Neuronal stem cell (in vitro differentiated cells): ENCODE measurements around the gene C8G.
A peak's percentile ranks its signal among the peaks of the same experiment; 100 is the strongest.

Source experiments
- DNase-seq: peaks from one replicate; pipeline ENCODE4 v3.0.0-alpha.2; 2013; ENCODE audit warnings: low spot score
- H2AFZ ChIP-seq: one replicate; pipeline ENCODE4 v1.6.1; 2013; ENCODE audit warnings: mild to moderate bottlenecking, low read length, inconsistent platforms
- H2AK5ac ChIP-seq: 2 replicates; pipeline ENCODE4 v1.6.1; 2013; ENCODE audit warnings: low read depth, mild to moderate bottlenecking, inconsistent platforms, low read length, moderate library complexity, mixed read lengths
- H2BK120ac ChIP-seq: 2 replicates; pipeline ENCODE4 v1.6.1; 2013; ENCODE audit warnings: low read depth, mild to moderate bottlenecking, inconsistent platforms, low read length, moderate library complexity, mixed read lengths
- H2BK12ac ChIP-seq: one replicate; pipeline ENCODE4 v1.6.1; 2013; ENCODE audit warnings: low read length, inconsistent platforms
- H2BK15ac ChIP-seq: 2 replicates; pipeline ENCODE4 v1.6.1; 2013; ENCODE audit warnings: mild to moderate bottlenecking, low read length, inconsistent platforms, mixed read lengths
- H2BK5ac ChIP-seq: one replicate; pipeline ENCODE4 v1.6.1; 2013; ENCODE audit warnings: inconsistent platforms, mild to moderate bottlenecking, low read length, moderate library complexity
- H3K14ac ChIP-seq: one replicate; pipeline ENCODE4 v1.6.1; 2013; ENCODE audit warnings: low read length, inconsistent platforms
- H3K18ac ChIP-seq: 2 replicates; pipeline ENCODE4 v1.6.1; 2013; ENCODE audit warnings: low read length, inconsistent platforms
- H3K23ac ChIP-seq: 2 replicates; pipeline ENCODE4 v1.6.1; 2013; ENCODE audit warnings: low read depth, mild to moderate bottlenecking, mixed read lengths, low read length, inconsistent platforms; ENCODE audit not compliant: poor library complexity
- H3K27ac ChIP-seq: replicated peaks from 3 replicates; pipeline ENCODE4 v1.5.1; 2013; ENCODE audit warnings: low read length, inconsistent platforms
- H3K27me3 ChIP-seq, 3 experiments: 2 replicates each; pipeline ENCODE4 v1.6.1; 2013; ENCODE audit warnings: low read length in 3 of 3, mild to moderate bottlenecking in 2 of 3, inconsistent platforms in 1 of 3, low read depth in 1 of 3, mixed read lengths in 1 of 3, moderate library complexity in 1 of 3; ENCODE audit not compliant: control insufficient read depth in 3 of 3, insufficient read depth in 3 of 3
- H3K36me3 ChIP-seq, 2 donors: replicated peaks in 1 of 2; 2 replicates each; pipeline ENCODE4 v1.6.1; 2013; ENCODE audit warnings: low read length in 2 of 2; ENCODE audit not compliant: control insufficient read depth in 2 of 2, insufficient read depth in 2 of 2
- H3K4ac ChIP-seq: 2 replicates; pipeline ENCODE4 v1.6.1; 2013; ENCODE audit warnings: inconsistent platforms, mild to moderate bottlenecking, low read length, moderate library complexity
- H3K4me1 ChIP-seq, 2 donors: 1 replicate in 1 of 2; 2 replicates in 1 of 2; pipeline ENCODE4 v1.6.1; 2013; ENCODE audit warnings: low read length in 2 of 2, low read depth in 1 of 2; ENCODE audit not compliant: control insufficient read depth in 2 of 2, insufficient read depth in 1 of 2
- H3K4me2 ChIP-seq: one replicate; pipeline ENCODE4 v1.6.1; 2013; ENCODE audit warnings: mild to moderate bottlenecking, low read length, inconsistent platforms; ENCODE audit not compliant: insufficient read depth, poor library complexity, severe bottlenecking
- H3K4me3 ChIP-seq, 2 donors: 2 replicates each; pipeline ENCODE4 v1.5.1; 2013; ENCODE audit warnings: low read length in 2 of 2, mild to moderate bottlenecking in 2 of 2, inconsistent platforms in 1 of 2, moderate library complexity in 1 of 2
- H3K79me1 ChIP-seq: one replicate; pipeline ENCODE4 v1.6.1; 2013; ENCODE audit warnings: low read depth, mild to moderate bottlenecking, inconsistent platforms, low read length, moderate library complexity
- H3K9ac ChIP-seq: one replicate; pipeline ENCODE4 v1.6.1; 2013; ENCODE audit warnings: mild to moderate bottlenecking, low read depth, low read length, inconsistent platforms; ENCODE audit not compliant: poor library complexity
- H3K9me3 ChIP-seq, 2 donors: replicated peaks in 1 of 2; 2 replicates each; pipeline versions ENCODE3 to v1.6.1; 2013; ENCODE audit warnings: low read length in 2 of 2, mild to moderate bottlenecking in 2 of 2, inconsistent platforms in 1 of 2, low read depth in 1 of 2, mixed read lengths in 1 of 2, moderate library complexity in 1 of 2; ENCODE audit not compliant: control insufficient read depth in 2 of 2, insufficient read depth in 1 of 2
- H4K8ac ChIP-seq: one replicate; pipeline ENCODE4 v1.6.1; 2013; ENCODE audit warnings: low read depth, mild to moderate bottlenecking, inconsistent platforms, low read length, moderate library complexity
- H4K91ac ChIP-seq: one replicate; pipeline ENCODE4 v1.6.1; 2013; ENCODE audit warnings: low read length, low read depth, mild to moderate bottlenecking, inconsistent platforms; ENCODE audit not compliant: poor library complexity
- WGBS, 2 donors: extraction: QIAGEN DNeasy Blood & Tissue Kit; methylation state at CpG; one replicate each; pipeline ENCODE4 v1.1.7; 2013; ENCODE audit warnings: missing lambda C conversion rate in 2 of 2, mixed read lengths in 1 of 2; ENCODE audit not compliant: insufficient read length in 2 of 2, insufficient replicate concordance in 1 of 2; ENCODE audit errors: extremely low coverage in 2 of 2; 5-methylcytosine and 5-hydroxymethylcytosine counted together

C8G gene

GRCh38 chr9:136921307-136921706 lies 23.7 kb upstream of the C8G start:
- H3K4me3 ChIP-seq, result no peak overlapping the region
- H3K18ac ChIP-seq, result no peak overlapping the region
- no peaks in the 10 kb centered on the region for H3K9me3 ChIP-seq
- no peak overlapping the region for H3K27ac ChIP-seq
- peaks cover 52 to 84% of the 10 kb centered on the region in 2 donors for H3K36me3 ChIP-seq
- no peak overlapping the region for H2BK12ac ChIP-seq
- H4K91ac ChIP-seq, result no peak overlapping the region
- H3K14ac ChIP-seq, result no peak overlapping the region
- H2BK15ac ChIP-seq, result no peak overlapping the region
- H2AFZ ChIP-seq, result no peak overlapping the region
- DNase-seq, result no peak
- H4K8ac ChIP-seq, result no peak overlapping the region
- no peaks in the 10 kb centered on the region for H3K4me1 ChIP-seq
- no peaks in the 10 kb centered on the region for H3K27me3 ChIP-seq
- no peak overlapping the region for H3K4ac ChIP-seq
- no peak overlapping the region for H2BK5ac ChIP-seq
- no peak overlapping the region for H3K4me2 ChIP-seq
- no peak overlapping the region for H2BK120ac ChIP-seq
- peaks cover 4% of the 10 kb centered on the region for H3K79me1 ChIP-seq
- WGBS, 2 donors, result no CpG with 5 or more reads among the region's 11 CpGs
- no peak overlapping the region for H3K9ac ChIP-seq
- H3K23ac ChIP-seq, result no peak overlapping the region
- no peak overlapping the region for H2AK5ac ChIP-seq

- Histone ChIP-seq H2AFZ (no peak overlapping the region), H2BK15ac (no peak overlapping the region), H3K23ac (peak overlapping the region; percentile 43), H3K9ac (no peak overlapping the region), H3K18ac (no peak overlapping the region), H3K4me3 (no peak overlapping the region), H2BK5ac (no peak overlapping the region), H4K8ac (no peak overlapping the region), H4K91ac (no peak overlapping the region), H3K36me3 (peaks cover 51 to 84% of the 10 kb centered on the region in 2 donors), H3K9me3 (no peaks in the 10 kb centered on the region), H3K4ac (no peak overlapping the region), H3K27ac (no peak overlapping the region), H3K79me1 (peaks cover 5% of the 10 kb centered on the region), H2BK120ac (no peak overlapping the region), H3K14ac (no peak overlapping the region), H3K4me2 (no peak overlapping the region), H3K4me1 (no peaks in the 10 kb centered on the region), H2AK5ac (no peak overlapping the region), H3K27me3 (no peaks in the 10 kb centered on the region), H2BK12ac (no peak overlapping the region)
- DNase-seq, result no peak
- no CpG with 5 or more reads among the region's 10 CpGs for WGBS, 2 donors
Observed at GRCh38 chr9:136921718-136922117, 23.3 kb upstream of the C8G start.

GRCh38 chr9:136922540-136922939 lies 22.5 kb upstream of the C8G start:
- H2BK120ac ChIP-seq, result no peak overlapping the region
- H2AK5ac ChIP-seq, result no peak overlapping the region
- no peaks in the 10 kb centered on the region for H3K4me1 ChIP-seq
- no CpG with 5 or more reads among the region's 19 CpGs for WGBS, 2 donors
- H3K27ac ChIP-seq, result no peak overlapping the region
- no peak overlapping the region for H2BK5ac ChIP-seq
- H3K9me3 ChIP-seq, result no peaks in the 10 kb centered on the region
- H2BK15ac ChIP-seq, result no peak overlapping the region
- peak overlapping the region; percentile 18 for H3K23ac ChIP-seq
- H4K8ac ChIP-seq, result no peak overlapping the region
- no peak overlapping the region for H2BK12ac ChIP-seq
- H3K36me3 ChIP-seq, result peaks cover 50 to 84% of the 10 kb centered on the region in 2 donors
- peaks cover 5% of the 10 kb centered on the region for H3K79me1 ChIP-seq
- peak overlapping the region; percentile 56 for H3K14ac ChIP-seq
- no peak for DNase-seq
- no peak overlapping the region for H2AFZ ChIP-seq
- H3K4me3 ChIP-seq, result no peak overlapping the region
- no peaks in the 10 kb centered on the region for H3K27me3 ChIP-seq
- H3K4me2 ChIP-seq, result no peak overlapping the region
- H3K4ac ChIP-seq, result no peak overlapping the region
- no peak overlapping the region for H4K91ac ChIP-seq
- H3K9ac ChIP-seq, result peak overlapping the region; percentile 44
- no peak overlapping the region for H3K18ac ChIP-seq

GRCh38 chr9:136923881-136924280 lies 21.2 kb upstream of the C8G start:
- Histone ChIP-seq H3K27me3 (no peaks in the 10 kb centered on the region), H3K4me1 (no peaks in the 10 kb centered on the region), H3K23ac (peak overlapping the region; percentile 73), H3K9ac (no peak overlapping the region), H2BK12ac (no peak overlapping the region), H3K36me3 (peaks cover 47 to 85% of the 10 kb centered on the region in 2 donors), H3K18ac (peak overlapping the region; percentile 48), H2BK5ac (no peak overlapping the region), H2BK15ac (no peak overlapping the region), H3K4me3 (no peak overlapping the region), H3K4me2 (no peak overlapping the region), H2AFZ (no peak overlapping the region), H3K9me3 (no peaks in the 10 kb centered on the region), H3K4ac (no peak overlapping the region), H4K91ac (no peak overlapping the region), H3K27ac (no peak overlapping the region), H2AK5ac (no peak overlapping the region), H4K8ac (no peak overlapping the region), H3K79me1 (peaks cover 3% of the 10 kb centered on the region), H2BK120ac (no peak overlapping the region), H3K14ac (no peak overlapping the region)
- no CpG with 5 or more reads among the region's 19 CpGs for WGBS, 2 donors
- DNase-seq, result no peak
